Activated naive CD4-positive, alpha-beta T cell treated with anti-CD3 and anti-CD28 coated beads for 36 hours (primary cell): ENCODE data around the gene PIGU. TPM values are rescaled to one million over a fixed set of nuclear protein-coding genes. Genes with fewer than 3 reads are reported as not detected.

Source experiments
- CTCF ChIA-PET: fragments of 350-600 bp; sonication (Branson Sonifier 250); formaldehyde crosslinking; loops from one replicate; lab custom pipeline; 2021; ENCODE audit warnings: antibody characterized with exemption; lab: Charles Lee
- DNase-seq: peaks from one replicate; pipeline ENCODE4 v3.0.0-alpha.2; 2020
- H3K27ac Mint-ChIP-seq: one replicate; pipeline ENCODE4 v1.8.0; 2021; ENCODE audit warnings: mild to moderate bottlenecking, mixed read lengths
- H3K27me3 Mint-ChIP-seq: one replicate; pipeline ENCODE4 v1.8.0; 2021; ENCODE audit warnings: low read depth, mixed read lengths
- H3K36me3 Mint-ChIP-seq: one replicate; pipeline ENCODE4 v1.8.0; 2021; ENCODE audit warnings: low read depth, mixed read lengths
- H3K4me1 Mint-ChIP-seq: one replicate; pipeline ENCODE4 v1.8.0; 2021; ENCODE audit warnings: low read depth, mixed read lengths
- H3K4me3 Mint-ChIP-seq: one replicate; pipeline ENCODE4 v1.8.0; 2021; ENCODE audit warnings: mild to moderate bottlenecking, moderate library complexity, mixed read lengths
- H3K9me3 Mint-ChIP-seq: one replicate; pipeline ENCODE4 v1.8.0; 2021; ENCODE audit warnings: mixed read lengths
- intact Hi-C: fragments of 100-400 bp; cut with micrococcal nuclease; formaldehyde crosslinking; loops from one replicate; pipeline ENCODE4 v1.15.1; 2023
- total RNA-seq, 2 experiments: library from RNA; stranded (reverse); gene quantifications; one replicate each; pipeline ENCODE4 v1.2.3, GENCODE V29; 2021

The PIGU gene
- total RNA-seq, 2 experiments from 2014 or later, result 18.8 to 18.9 TPM

DNA sequence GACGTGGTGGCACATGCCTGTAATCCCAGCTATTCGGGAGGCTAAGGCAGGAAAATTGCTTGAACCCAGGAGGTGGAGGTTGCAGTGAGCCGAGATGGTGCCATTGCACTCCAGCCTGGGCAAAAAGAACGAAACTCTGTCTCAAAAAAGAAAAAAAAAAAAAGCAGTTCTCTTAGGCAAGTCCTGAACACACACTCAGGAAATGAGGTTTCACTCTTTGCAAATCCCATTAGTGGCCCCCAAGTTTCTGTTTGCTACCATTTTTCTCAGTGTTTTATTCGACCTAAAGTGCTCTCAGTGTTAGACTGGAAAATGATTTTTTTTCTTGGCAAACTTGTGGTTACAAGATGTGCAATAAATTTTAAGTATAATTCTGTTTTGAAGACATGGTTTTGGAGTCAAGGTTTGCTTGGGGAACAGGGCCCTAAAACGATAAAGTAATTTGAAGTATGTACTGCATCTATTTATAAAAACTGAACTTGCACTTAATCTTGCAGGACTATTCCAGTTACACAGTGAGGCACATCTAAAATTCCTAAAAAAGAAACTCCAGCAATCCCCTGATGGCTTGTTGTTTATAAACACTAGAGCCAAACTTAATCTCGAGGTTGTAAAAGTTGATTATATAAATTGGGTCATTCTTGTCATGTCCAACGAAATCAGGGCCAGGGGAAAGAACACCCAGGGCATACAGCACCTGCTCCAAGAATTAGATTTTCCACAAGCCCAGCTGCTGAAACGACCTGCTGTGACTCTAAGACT lies 75.8 kb downstream of the PIGU start:
- Mint-ChIP-seq H3K27ac (no peak overlapping the region), H3K4me3 (no peak overlapping the region), H3K4me1 (peaks cover 5% of the 10 kb centered on the region), H3K9me3 (no peaks in the 10 kb centered on the region), H3K27me3 (no peaks in the 10 kb centered on the region), H3K36me3 (peaks cover 1% of the 10 kb centered on the region)
- no peak for DNase-seq
- intact Hi-C loops, result no loop called here
- CTCF ChIA-PET, result no interaction called here

DNA sequence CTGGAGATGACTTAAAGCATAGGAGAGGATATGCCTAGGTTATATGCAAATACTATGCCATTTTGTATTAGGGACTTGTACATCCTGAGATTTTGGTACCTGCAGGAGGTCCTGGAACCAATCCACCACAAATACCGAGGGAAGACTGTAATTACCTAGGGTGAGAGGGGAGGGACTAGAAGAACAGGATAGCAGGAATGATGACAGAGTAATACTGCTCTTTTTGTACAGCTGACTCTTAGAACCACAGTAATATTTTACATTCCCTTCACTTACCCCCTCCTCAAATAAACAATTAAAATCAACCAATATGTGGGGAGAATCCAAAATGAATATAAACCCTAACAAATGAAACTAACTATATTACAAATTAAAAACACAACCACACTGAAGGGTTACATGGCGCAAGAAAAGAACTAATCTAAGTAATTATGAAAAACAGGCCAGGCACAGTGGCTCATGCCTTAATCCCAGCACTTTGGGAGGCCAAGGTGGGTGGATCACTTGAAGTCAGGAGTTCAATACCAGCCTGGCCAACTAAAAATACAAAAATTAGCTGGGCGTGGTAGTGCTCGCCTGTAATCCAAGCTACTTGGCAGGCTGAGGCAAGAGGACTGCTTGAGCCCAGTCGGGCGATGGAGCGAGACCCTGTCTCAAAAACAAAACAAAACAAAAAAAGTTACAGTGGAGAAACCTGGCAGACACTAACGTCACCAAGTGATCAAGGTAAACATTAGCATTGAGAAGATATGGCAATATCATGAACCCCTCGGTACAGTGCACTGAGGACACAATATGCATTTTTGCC lies 81.3 kb downstream of the PIGU start:
- Mint-ChIP-seq H3K4me3 (no peak overlapping the region), H3K36me3 (peaks cover 3% of the 10 kb centered on the region), H3K9me3 (no peaks in the 10 kb centered on the region), H3K4me1 (no peaks in the 10 kb centered on the region), H3K27me3 (no peaks in the 10 kb centered on the region), H3K27ac (no peak overlapping the region)
- no peak for DNase-seq
- intact Hi-C loops, result no loop called here
- CTCF ChIA-PET, result no interaction called here

DNA sequence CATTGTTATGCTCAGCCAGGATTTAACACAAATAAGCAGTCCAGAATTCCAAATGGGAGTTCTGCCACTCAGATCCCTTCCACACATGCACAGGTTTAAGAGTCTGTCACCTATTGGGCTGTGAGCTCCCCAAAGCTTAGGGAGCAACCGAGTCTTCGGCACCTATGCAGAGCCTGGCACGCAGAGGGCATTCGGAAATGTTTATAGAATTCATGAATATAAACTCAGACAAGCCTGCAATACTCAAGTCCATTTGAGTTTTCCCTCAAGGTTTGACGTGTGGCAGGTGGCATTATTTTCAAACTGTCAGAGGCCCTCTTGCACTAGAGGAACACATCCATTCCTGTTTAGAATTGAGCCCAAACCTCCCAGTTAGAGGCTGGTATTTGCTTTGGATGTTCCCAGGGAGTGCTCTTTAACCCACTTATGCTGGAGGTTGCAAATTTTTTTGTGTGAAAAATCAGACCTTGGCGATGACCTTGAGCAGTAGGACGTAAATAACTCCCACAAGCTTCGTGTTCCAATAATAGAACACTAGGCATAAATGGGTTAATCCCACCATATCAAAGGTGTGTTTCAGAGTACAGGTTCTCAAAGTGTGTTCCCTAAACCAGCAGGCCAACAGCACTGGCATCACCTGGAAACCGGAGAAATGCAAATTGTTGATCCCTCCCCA lies 90.3 kb downstream of the PIGU start:
- Mint-ChIP-seq H3K27ac (no peak overlapping the region), H3K27me3 (no peaks in the 10 kb centered on the region), H3K36me3 (peaks cover 10% of the 10 kb centered on the region), H3K4me1 (peaks cover 7% of the 10 kb centered on the region), H3K4me3 (no peak overlapping the region), H3K9me3 (no peaks in the 10 kb centered on the region)
- no peak for DNase-seq
- CTCF ChIA-PET, result no interaction called here
- intact Hi-C loops, result no loop called here

DNA sequence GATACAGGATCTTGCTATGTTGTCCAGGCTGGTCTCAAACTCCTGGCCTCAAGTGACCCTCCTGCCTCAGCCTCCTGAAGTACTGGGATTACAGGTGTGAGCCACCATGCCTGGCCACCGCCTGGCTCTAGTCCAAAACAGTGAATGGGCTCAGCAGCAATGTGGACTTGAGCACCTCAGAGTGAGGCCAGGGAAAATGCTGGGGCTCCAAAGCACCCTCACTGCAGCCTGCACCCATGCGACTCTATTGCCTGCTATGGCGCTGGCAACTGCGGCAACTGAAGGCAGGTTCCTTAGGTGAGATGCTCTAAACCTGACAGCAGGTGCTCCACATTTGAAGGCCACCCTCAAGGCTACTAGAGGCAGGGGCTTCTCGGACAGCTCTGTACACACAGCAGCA lies 91.9 kb downstream of the PIGU start:
- no peak for DNase-seq
- Mint-ChIP-seq H3K4me3 (no peak overlapping the region), H3K27me3 (no peaks in the 10 kb centered on the region), H3K4me1 (peaks cover 23% of the 10 kb centered on the region), H3K27ac (peak overlapping the region; percentile 7), H3K9me3 (no peaks in the 10 kb centered on the region), H3K36me3 (peaks cover 18% of the 10 kb centered on the region)
- CTCF ChIA-PET, result no interaction called here
- intact Hi-C loops, result no loop called here

DNA sequence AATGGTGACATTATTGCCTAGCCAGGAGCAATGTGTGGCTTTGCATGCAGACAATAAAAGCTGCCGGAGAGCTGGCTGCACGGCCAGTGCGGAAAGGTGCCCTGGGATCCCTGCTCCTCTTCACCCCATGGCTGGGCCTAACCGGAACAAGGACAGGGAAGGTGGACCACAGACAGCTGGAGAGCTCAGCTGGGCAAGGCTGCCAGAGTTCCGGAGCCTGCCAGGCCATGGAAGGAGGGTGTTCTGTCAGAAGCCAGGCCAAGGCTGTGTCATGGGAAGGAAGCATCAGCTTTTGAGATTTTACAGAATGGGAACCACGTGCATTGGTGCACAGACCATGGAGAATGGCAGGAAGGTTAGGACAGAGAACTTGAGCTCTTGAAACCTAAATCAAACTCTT lies 93.3 kb downstream of the PIGU start:
- Mint-ChIP-seq H3K4me1 (peaks cover 24% of the 10 kb centered on the region), H3K36me3 (peaks cover 22% of the 10 kb centered on the region), H3K27ac (peak overlapping the region; percentile 46), H3K27me3 (no peaks in the 10 kb centered on the region), H3K9me3 (no peaks in the 10 kb centered on the region), H3K4me3 (no peak overlapping the region)
- intact Hi-C loops, result loop anchor here (2.0 to 5.0 kb wide), 2 partner anchors 45 to 471 kb away; partner anchors contain the start of gene EIF2S2
- no peak for DNase-seq
- CTCF ChIA-PET, result interaction anchor here (0.7 to 1.0 kb wide), 2 partner anchors 10 to 44 kb away, joined by 3 read pairs; no protein-coding TSS in a partner anchor

GRCh38 chr20:34582911-34583310 lies 94.0 kb downstream of the PIGU start:
- peak overlapping the region; percentile 94 for H3K27ac Mint-ChIP-seq
- peaks cover 22% of the 10 kb centered on the region for H3K36me3 Mint-ChIP-seq
- no peak overlapping the region for H3K4me3 Mint-ChIP-seq
- CTCF ChIA-PET, result interaction anchor here (0.6 to 1.4 kb wide), 5 partner anchors 9 to 382 kb away, joined by 3 to 7 read pairs (median 4); no protein-coding TSS in a partner anchor
- no peaks in the 10 kb centered on the region for H3K9me3 Mint-ChIP-seq
- intact Hi-C loops, result loop anchor here (1.0 to 5.0 kb wide), 4 partner anchors 44 to 471 kb away; partner anchors contain the start of genes AHCY, EIF2S2 and PIGU
- H3K4me1 Mint-ChIP-seq, result peaks cover 24% of the 10 kb centered on the region
- DNase-seq, result no peak
- H3K27me3 Mint-ChIP-seq, result no peaks in the 10 kb centered on the region

DNA sequence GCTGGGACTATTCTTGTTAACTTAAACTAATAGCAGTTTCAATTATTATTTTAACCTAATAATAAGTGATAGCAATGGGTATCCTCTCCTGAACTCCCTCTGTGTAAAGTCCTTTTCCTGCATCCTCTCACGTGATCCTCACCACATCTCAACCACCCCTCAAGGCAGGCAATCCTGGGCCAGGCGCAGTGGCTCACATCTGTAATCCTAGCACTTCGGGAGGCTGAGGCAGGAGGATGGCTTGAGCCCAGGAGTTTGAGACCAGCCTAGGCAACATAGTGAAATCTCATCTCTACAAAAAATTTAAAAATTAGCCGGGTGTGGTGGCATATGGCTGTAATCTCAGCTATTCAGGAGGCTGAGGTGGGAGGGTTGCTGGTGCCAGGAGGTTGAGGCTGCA lies 94.7 kb downstream of the PIGU start:
- no peak overlapping the region for H3K4me3 Mint-ChIP-seq
- intact Hi-C loops, result loop anchor here (1.0 to 5.0 kb wide), 4 partner anchors 43 to 470 kb away; partner anchors contain the start of genes AHCY, EIF2S2 and PIGU
- no peaks in the 10 kb centered on the region for H3K27me3 Mint-ChIP-seq
- CTCF ChIA-PET, result interaction anchor here (1.0 to 2.6 kb wide), 3 partner anchors 10 to 126 kb away, joined by 3 to 7 read pairs (median 6); no protein-coding TSS in a partner anchor
- peaks cover 17% of the 10 kb centered on the region for H3K36me3 Mint-ChIP-seq
- no peaks in the 10 kb centered on the region for H3K9me3 Mint-ChIP-seq
- DNase-seq, result no peak
- H3K4me1 Mint-ChIP-seq, result peaks cover 24% of the 10 kb centered on the region
- H3K27ac Mint-ChIP-seq, result peak overlapping the region; percentile 94

- Mint-ChIP-seq H3K27me3 (no peaks in the 10 kb centered on the region), H3K36me3 (peaks cover 17% of the 10 kb centered on the region), H3K9me3 (no peaks in the 10 kb centered on the region), H3K27ac (peak overlapping the region; percentile 94), H3K4me3 (no peak overlapping the region), H3K4me1 (peaks cover 24% of the 10 kb centered on the region)
- peak; percentile 84 for DNase-seq
- CTCF ChIA-PET, result interaction anchor here (1.0 to 2.6 kb wide), 4 partner anchors 10 to 188 kb away, joined by 3 to 7 read pairs (median 5); no protein-coding TSS in a partner anchor
- intact Hi-C loops, result loop anchor here (1.0 to 5.0 kb wide), 6 partner anchors 23 to 469 kb away; partner anchors contain the start of genes AHCY, EIF2S2, MAP1LC3A and PIGU
These were observed 95.3 kb downstream of the PIGU start for GRCh38 chr20:34581341-34582184.

DNA sequence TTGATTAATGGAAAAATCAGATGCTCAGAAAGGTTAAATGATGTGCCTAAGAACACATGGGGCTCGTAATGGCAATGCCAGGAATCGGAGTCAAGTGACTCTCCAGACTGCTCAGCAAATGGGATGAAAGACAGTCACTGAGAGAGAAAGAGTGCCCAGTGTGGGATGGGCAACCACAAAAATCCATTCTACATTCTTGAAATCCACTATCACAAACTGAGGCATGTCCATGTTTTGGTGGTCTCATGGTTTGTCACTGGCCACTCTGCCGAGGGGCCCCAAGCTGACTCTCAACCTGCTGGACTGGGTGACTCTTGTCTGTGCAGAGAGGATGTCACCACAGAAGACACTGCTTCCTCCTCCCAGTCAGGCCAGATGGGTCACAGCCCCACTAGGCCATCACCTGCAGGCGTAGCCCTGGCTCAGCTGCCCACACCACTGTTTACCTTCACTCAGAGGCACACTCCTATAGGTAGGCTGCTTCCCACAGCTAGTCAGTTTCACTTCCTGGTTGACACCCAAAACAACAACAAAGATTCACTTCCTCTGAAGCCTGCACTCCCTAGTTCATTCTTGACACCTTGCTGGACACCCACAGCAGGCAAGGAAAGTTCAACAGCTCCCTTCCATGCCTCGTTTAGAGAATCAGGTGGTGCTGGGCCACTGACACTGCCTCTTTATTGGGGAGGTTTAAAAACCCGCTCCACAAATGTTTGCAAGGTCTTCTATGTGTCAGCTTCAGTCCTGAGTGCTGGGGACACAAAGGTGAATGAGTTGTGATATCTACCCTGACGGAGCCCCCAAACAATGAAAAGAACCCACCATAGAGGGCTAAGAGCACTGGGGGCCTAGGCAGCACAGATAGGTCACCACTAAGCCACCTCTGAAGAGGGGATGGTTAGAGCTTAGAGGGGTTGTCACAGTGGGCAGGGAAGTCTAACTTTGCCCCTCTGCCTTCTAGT lies 96.6 kb downstream of the PIGU start:
- no peak overlapping the region for H3K4me3 Mint-ChIP-seq
- H3K9me3 Mint-ChIP-seq, result no peaks in the 10 kb centered on the region
- peaks cover 14% of the 10 kb centered on the region for H3K36me3 Mint-ChIP-seq
- peak overlapping the region; percentile 94 for H3K27ac Mint-ChIP-seq
- CTCF ChIA-PET, result interaction anchor here (0.9 to 2.6 kb wide), 5 partner anchors 16 to 268 kb away, joined by 3 to 7 read pairs (median 4); no protein-coding TSS in a partner anchor
- H3K4me1 Mint-ChIP-seq, result peaks cover 24% of the 10 kb centered on the region
- no peaks in the 10 kb centered on the region for H3K27me3 Mint-ChIP-seq
- intact Hi-C loops, result loop anchor here (2.0 to 5.0 kb wide), 2 partner anchors 21 to 468 kb away; partner anchors contain the start of genes EIF2S2 and MAP1LC3A
- peak; percentile 26 for DNase-seq

DNA sequence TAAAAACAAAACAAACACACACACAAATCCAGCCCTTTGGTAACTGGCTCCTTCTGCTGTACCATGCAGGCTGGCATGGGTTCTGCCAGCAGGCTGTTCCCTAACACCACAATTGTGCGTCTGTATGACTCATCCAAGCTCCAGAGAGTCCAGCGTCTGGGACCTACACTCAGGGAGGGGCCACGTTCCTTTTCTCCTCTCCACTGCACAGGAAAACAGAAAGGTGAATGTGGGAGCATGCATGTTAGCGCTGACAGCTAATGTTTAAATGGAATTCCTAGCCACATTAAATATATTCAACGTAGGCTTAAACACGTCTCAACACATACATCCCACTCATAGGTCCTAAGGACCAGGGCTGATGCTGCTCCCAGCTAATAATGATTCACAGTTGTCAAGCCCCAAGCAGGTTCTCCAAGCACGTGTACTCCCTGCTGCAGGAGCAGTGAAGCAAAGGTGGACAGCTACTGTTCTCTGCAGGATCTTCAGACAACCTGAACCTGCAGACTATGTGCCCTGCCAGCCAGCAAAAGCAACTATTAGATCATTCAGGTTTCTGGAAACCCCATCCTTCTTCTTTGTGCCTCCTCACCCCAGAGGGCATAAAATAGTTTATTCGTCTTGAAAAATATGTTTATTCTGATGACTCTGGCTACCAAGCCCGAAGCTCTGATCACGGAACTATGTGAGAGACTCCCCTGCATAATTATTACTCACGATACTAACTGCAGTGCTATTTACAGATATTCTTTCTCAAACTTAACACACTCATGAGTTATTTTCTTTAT lies 97.5 kb downstream of the PIGU start:
- DNase-seq, result peak; percentile 18
- peaks cover 14% of the 10 kb centered on the region for H3K36me3 Mint-ChIP-seq
- intact Hi-C loops, result no loop called here
- peak overlapping the region; percentile 24 for H3K27ac Mint-ChIP-seq
- no peak overlapping the region for H3K4me3 Mint-ChIP-seq
- peaks cover 24% of the 10 kb centered on the region for H3K4me1 Mint-ChIP-seq
- no peaks in the 10 kb centered on the region for H3K9me3 Mint-ChIP-seq
- H3K27me3 Mint-ChIP-seq, result no peaks in the 10 kb centered on the region
- CTCF ChIA-PET, result interaction anchor here (0.9 to 2.6 kb wide), 4 partner anchors 41 to 267 kb away, joined by 3 to 7 read pairs (median 4); no protein-coding TSS in a partner anchor
